SK-N-SH treated with all-trans-retinoic acid at 6 μM for 48 hours (cell line): Measurements from ENCODE around the gene DNASE1L3.

ENCODE experiments used
- CSDC2 ChIP-seq: fragments of 250-450 bp; sonication (Bioruptor Pico); IDR thresholded peaks from 2 replicates; pipeline ENCODE4 v1.5.0; 2020; ENCODE audit warnings: mild to moderate bottlenecking, moderate library complexity
- ZNF565 ChIP-seq: fragments of 450-650 bp; formaldehyde crosslinking; conservative IDR thresholded peaks from 2 replicates; pipeline ENCODE4 v1.5.0; 2020; ENCODE audit warnings: low read depth, mild to moderate bottlenecking, moderate library complexity
- ZNF8 ChIP-seq: fragments of 450-650 bp; formaldehyde crosslinking; IDR thresholded peaks from 2 replicates; pipeline ENCODE4 v1.5.0; 2020; ENCODE audit warnings: mild to moderate bottlenecking, moderate library complexity
- TF ChIP-seq, protein P1 (sequence below): fragments of 250-450 bp; sonication (Bioruptor Pico); IDR thresholded peaks from 2 replicates; pipeline ENCODE4 v1.8.0; 2020; ENCODE audit warnings: mild to moderate bottlenecking, moderate library complexity, borderline replicate concordance

DNA sequence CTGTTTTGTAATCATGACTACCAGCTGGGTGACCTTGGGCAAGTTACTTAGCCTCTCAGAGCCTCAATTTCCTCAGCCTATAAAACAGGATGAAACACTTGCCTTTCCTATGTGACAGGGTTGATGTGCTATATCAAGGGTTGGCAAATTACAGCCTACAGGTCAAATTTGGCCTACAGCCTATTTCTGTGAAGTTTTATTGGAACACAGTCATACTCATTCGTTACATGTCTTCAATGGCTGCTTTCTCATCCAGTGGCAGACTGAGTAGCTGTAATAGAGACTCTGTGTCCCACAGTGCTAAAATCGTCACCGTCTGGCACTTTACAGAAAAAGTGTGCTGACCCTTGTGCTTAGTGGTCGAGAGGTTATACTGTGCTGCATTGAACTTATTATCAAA lies 43.4 kb upstream of the DNASE1L3 start:
- TF ChIP-seq ZNF565 (CRISPR knock-in tag) (no peak), CSDC2 (CRISPR knock-in tag) (no peak), ZNF8 (CRISPR knock-in tag) (no peak)
- TF ChIP-seq, protein P1, sequence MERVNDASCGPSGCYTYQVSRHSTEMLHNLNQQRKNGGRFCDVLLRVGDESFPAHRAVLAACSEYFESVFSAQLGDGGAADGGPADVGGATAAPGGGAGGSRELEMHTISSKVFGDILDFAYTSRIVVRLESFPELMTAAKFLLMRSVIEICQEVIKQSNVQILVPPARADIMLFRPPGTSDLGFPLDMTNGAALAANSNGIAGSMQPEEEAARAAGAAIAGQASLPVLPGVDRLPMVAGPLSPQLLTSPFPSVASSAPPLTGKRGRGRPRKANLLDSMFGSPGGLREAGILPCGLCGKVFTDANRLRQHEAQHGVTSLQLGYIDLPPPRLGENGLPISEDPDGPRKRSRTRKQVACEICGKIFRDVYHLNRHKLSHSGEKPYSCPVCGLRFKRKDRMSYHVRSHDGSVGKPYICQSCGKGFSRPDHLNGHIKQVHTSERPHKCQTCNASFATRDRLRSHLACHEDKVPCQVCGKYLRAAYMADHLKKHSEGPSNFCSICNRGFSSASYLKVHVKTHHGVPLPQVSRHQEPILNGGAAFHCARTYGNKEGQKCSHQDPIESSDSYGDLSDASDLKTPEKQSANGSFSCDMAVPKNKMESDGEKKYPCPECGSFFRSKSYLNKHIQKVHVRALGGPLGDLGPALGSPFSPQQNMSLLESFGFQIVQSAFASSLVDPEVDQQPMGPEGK (CRISPR knock-in tag), result no peak
